GM13977 (cell line): ENCODE results near the gene DSTN.

Experiments
- DNase-seq: peaks from one replicate; pipeline ENCODE4 v3.0.0; 2012; ENCODE audit warnings: low spot score
- CTCF ChIP-seq: IDR thresholded peaks from 2 replicates; pipeline ENCODE4 v1.5.1; 2012; ENCODE audit warnings: mild to moderate bottlenecking, control low read depth; ENCODE audit not compliant: insufficient read depth; ENCODE audit errors: extremely low read depth, missing control alignments
- in situ Hi-C: fragments of 300-500 bp; cut with MboI; formaldehyde crosslinking; loops from one replicate; pipeline ENCODE4 v1.12.0; 2022; ENCODE audit warnings: low sequenced_read_pairs, low pct_unique_long_range_greater_than_20kb, mixed read lengths, inconsistent platforms; ENCODE audit not compliant: unreplicated experiment

Gene DSTN

DNA sequence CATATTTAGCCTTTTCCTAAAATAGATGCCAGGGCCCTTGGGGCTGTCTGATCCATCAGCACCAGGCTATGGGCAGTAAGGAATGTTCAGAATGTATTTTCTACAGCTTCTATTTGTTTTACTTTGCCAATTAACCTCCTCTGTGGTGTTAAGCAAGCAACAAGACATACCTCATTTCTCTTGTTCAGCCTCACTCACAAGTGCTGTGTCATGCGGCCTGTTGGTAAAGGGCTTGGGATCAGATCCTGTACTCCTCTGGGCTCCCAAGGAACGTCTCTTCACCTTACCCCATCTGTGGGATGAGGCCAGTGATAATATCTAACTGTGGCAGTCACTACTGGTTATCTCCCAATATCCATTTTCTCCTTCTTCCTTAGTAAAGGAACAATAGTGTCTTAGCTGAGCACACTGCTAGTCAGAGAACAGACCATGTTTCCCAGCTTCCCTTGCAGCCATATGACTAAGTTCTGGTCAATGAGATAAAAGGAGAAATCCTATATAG, 7.0 kb upstream of the DSTN start:
- no peak for TF ChIP-seq CTCF
- in situ Hi-C loops: no loop called here
- DNase-seq: no peak

DNA sequence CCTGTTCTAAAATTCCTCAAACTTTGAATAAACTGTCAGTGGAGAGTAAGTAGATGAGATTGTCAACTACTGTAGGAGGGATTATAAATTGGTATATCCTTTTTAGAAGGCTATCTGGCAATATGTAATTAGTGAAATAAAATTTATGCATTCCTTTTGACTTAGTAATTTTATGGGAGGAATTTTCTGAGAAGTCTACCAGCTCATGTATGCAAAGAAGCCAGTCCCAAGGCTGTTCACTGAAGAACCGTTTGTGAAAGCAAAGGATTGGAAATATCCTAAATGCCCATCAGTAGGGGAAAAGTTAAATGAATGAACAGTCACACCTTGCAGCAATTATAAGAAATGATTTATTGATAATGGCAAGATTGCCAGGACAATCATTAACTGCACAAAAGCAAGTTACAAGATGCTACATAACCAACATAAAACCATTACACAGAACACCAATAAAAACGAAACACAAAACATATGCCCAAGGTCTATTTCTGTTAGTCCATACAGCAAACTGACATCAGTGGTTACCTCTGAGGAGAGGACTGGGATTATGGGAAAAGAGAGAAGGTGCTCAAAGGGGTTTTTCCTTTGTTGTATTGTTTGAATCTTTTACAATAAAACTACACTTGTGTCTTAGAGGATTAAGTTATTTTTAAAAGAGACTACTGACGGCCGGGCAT, 4.6 kb upstream of the DSTN start:
- in situ Hi-C loops: no loop called here
- no peak for DNase-seq
- TF ChIP-seq CTCF: no peak

DNA sequence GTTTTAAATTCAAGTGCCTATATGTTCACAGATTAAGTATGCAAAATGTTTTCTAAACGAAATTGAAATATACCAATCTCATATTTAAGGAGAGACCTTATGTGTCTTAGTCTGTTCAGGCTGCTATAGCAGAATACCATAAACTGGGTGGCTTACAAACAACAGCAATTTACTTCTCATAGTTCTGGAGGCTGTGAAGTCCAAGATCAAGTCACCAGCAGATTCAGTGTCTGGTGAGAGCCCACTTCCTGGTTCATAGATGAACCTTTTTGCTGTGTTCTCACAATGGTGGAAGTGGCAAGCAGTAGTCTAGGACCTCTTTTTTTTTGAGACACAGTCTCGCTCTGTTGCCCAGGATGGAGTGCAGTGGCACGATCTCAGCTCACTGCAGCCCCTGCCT, 3.5 kb upstream of the DSTN start:
- DNase-seq: no peak
- TF ChIP-seq CTCF: no peak
- in situ Hi-C loops: no loop called here

DNA sequence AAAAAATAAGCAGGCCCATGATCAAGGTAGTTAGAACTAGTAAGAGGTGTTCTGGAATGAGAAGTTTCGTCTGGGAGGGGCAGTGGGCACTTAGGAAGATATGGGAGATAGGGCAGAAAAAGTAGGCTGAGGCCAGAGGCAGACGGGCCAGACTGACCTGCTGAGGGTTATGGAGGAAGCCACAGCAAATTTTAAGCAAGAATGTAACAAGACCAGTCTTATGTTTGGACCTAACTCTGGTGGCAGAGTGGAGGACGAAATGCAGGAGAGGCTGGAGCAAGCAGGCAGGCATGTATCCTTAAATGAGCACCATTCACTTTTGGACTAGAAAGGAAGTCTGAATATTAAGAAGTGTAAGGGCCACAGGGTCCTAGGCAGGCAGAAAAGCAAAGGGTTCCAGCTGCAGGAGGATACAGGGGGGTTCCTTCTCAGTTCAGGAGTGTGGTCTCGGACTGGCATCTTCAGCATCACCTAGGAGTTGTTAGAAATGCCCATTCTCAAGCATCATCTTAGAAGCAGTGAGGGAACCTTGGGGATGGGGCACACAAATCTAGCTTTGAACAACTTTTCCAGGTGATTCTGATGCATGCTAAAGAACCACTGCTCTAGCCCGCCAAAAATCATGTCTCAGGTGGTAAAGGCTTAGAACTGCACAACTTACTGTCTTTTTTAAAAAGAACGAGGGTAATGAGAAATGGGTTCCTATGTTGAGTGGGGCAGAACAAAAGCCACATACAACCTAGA, 1.7 kb upstream of the DSTN start:
- no peak for DNase-seq
- in situ Hi-C loops: no loop called here
- TF ChIP-seq CTCF: no peak

GRCh38 chr20:17568972-17569521, 828 bp upstream of the DSTN start:
- in situ Hi-C loops: no loop called here
- peak; percentile 42 for DNase-seq
- TF ChIP-seq CTCF: no peak

GRCh38 chr20:17570347-17571152, 675 bp downstream of the DSTN start:
- peak; percentile 53 for DNase-seq
- in situ Hi-C loops: no loop called here
- peak; percentile 14 for TF ChIP-seq CTCF
